ENCODE results near the gene ITGA1. TPM values are rescaled to one million over a fixed set of nuclear protein-coding genes. Genes with fewer than 3 reads are reported as not detected.
A peak's percentile ranks its signal among the peaks of the same experiment; 100 is the strongest.

ITGA1 gene
- total RNA-seq, 5 donors from 2014 or later (not counting 1 experiment from before 2014, with no cell fraction given), result 2.9 to 13.0 (median 6.8) TPM

DNA sequence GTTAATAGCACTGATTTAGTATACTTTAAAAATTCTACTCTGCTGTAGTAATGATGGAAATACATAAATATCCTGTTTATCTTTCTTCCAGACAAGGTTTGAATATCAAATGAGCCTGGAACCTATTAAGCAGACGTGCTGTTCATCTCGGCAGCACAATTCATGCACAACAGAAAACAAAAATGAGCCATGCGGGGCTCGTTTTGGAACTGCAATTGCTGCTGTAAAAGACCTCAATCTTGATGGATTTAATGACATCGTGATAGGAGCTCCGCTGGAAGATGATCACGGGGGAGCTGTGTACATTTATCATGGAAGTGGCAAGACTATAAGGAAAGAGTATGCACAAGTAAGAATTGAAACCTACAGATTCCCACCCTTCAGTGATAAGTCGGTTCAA is 122.4 kb downstream of the ITGA1 start:
- ChIA-PET CTCF (no interaction called here), POLR2A (no interaction called here)
- H3K4me1 Mint-ChIP-seq, result peaks cover 7 to 11% (median 10%) of the 10 kb centered on the region in 3 donors
- no peak for DNase-seq
- no peaks in the 10 kb centered on the region for H3K27me3 ChIP-seq (replicated peaks in 1 of 2; ENCODE audit: control insufficient read depth in 2 of 2, extremely low read depth in 1 of 2, insufficient read depth in 2 of 2, low read length in 1 of 2)
- no peak overlapping the region for H3K27ac ChIP-seq (ENCODE audit: low read length)
- H3K36me3 ChIP-seq (ENCODE audit: control insufficient read depth in 2 of 2, extremely low read depth in 1 of 2, insufficient read depth in 1 of 2, low read length in 1 of 2), result no peaks in the 10 kb centered on the region
- no peaks in the 10 kb centered on the region for H3K36me3 Mint-ChIP-seq
- H3K4me1 ChIP-seq (ENCODE audit: control insufficient read depth in 1 of 2, extremely low read depth in 1 of 2, insufficient read depth in 2 of 2, low read length in 2 of 2), result peaks cover 0 to 3% of the 10 kb centered on the region in 2 experiments
- no peaks in the 10 kb centered on the region for H3K27me3 Mint-ChIP-seq
- no peak overlapping the region for H3K4me3 ChIP-seq (ENCODE audit: control insufficient read depth in 1 of 2, extremely low read depth in 1 of 2, low read length in 1 of 2)
- no peaks in the 10 kb centered on the region for H3K9me3 Mint-ChIP-seq
- H3K9me3 ChIP-seq, result no peaks in the 10 kb centered on the region
- ATAC-seq (replicated peaks in 1 of 4), result no peak
- no peak overlapping the region for H3K4me3 Mint-ChIP-seq
- H3K27ac Mint-ChIP-seq, result no peak overlapping the region
- 91% methylated on average over 7 of the region's 8 CpGs for WGBS (ENCODE audit: insufficient coverage)

DNA sequence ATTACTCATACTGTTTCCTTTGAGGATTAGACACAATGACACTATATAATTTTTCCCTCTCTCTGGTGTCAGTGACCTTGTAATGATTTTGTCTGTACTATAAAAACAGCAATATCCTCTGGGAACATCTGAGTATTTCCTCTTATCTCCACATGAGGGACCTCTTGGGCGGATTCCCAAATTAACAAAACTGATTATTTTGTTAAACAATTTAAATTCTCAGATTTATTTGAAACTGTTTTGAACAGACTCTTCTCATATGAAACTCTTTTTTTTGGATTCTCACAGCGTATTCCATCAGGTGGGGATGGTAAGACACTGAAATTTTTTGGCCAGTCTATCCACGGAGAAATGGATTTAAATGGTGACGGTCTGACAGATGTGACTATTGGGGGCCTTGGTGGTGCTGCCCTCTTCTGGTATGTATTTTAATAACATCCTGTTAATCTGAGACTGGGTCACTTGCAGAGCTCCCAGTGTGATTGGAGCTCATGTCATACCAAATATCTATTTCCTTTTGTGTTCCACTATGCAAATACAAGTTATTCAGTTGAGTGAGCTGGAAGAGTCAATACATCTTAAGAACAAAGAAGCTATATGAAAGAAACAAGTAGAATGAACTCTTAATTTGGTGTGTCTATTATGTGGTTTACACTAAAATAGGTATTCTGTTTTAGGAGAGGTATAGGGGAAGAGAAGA is 127.6 kb downstream of the ITGA1 start:
- DNase-seq, result peak in 31 of 35 experiments; percentile 4 to 80 (median 24)
- Mint-ChIP-seq H3K36me3 (no peaks in the 10 kb centered on the region), H3K27ac (no peak overlapping the region), H3K27me3 (no peaks in the 10 kb centered on the region), H3K4me1 (peaks cover 5 to 7% (median 7%) of the 10 kb centered on the region in 3 donors), H3K4me3 (peak overlapping the region; percentile 23 to 61 (median 45)), H3K9me3 (no peaks in the 10 kb centered on the region)
- ChIA-PET CTCF (interaction anchor here (0.6 to 3.2 kb wide), 28 partner anchors 8 to 260 kb away, joined by 3 to 31 read pairs (median 3); partner anchors contain the start of genes ITGA1 (in 1 of the 2), MOCS2 (in 1 of the 2) and PELO (in 1 of the 2)), POLR2A (interaction anchor here in 1 of 2 donors (0.6 kb wide), 1 partner anchor 18 kb away, joined by 3 read pairs; no protein-coding TSS in a partner anchor)
- Histone ChIP-seq H3K4me3 (ENCODE audit: control insufficient read depth in 1 of 2, extremely low read depth in 1 of 2, low read length in 1 of 2) (no peak overlapping the region), H3K36me3 (ENCODE audit: control insufficient read depth in 2 of 2, extremely low read depth in 1 of 2, insufficient read depth in 1 of 2, low read length in 1 of 2) (no peaks in the 10 kb centered on the region), H3K27me3 (replicated peaks in 1 of 2; ENCODE audit: control insufficient read depth in 2 of 2, extremely low read depth in 1 of 2, insufficient read depth in 2 of 2, low read length in 1 of 2) (no peaks in the 10 kb centered on the region), H3K27ac (ENCODE audit: low read length) (no peak overlapping the region), H3K4me1 (ENCODE audit: control insufficient read depth in 1 of 2, extremely low read depth in 1 of 2, insufficient read depth in 2 of 2, low read length in 2 of 2) (peaks cover 0 to 4% of the 10 kb centered on the region in 2 experiments), H3K9me3 (no peaks in the 10 kb centered on the region)
- peak; percentile 75 to 92 (median 86) for ATAC-seq (replicated peaks in 1 of 4)
- WGBS (ENCODE audit: insufficient coverage), result 0% methylated on average over 2 of the region's 4 CpGs

DNA sequence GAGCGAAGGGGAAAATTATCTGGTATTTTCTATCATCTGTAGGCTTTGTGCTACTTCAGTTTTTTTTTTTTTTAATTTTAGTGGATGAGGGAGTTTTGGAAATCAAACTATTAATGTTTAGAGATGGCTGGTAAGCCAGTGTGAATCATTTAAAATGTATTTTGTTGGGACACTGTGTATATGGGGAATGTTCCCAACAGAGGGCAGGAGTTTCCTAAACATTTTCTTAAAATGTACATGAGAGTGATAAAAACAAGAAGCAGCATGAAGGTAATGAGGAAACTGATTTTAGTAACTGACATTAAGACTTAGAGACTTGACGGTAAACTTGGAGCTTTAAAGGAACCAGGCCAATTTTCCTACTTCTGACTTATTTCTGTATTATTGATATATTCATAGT is 133.2 kb downstream of the ITGA1 start:
- Mint-ChIP-seq H3K4me1 (no peaks in the 10 kb centered on the region), H3K27ac (no peak overlapping the region), H3K27me3 (peaks cover 7 to 9% of the 10 kb centered on the region in 2 donors), H3K36me3 (no peaks in the 10 kb centered on the region), H3K4me3 (no peak overlapping the region), H3K9me3 (no peaks in the 10 kb centered on the region)
- H3K4me1 ChIP-seq (ENCODE audit: control insufficient read depth in 1 of 2, extremely low read depth in 1 of 2, insufficient read depth in 2 of 2, low read length in 2 of 2), result no peaks in the 10 kb centered on the region
- H3K36me3 ChIP-seq (ENCODE audit: control insufficient read depth in 2 of 2, extremely low read depth in 1 of 2, insufficient read depth in 1 of 2, low read length in 1 of 2), result no peaks in the 10 kb centered on the region
- H3K4me3 ChIP-seq (ENCODE audit: control insufficient read depth in 1 of 2, extremely low read depth in 1 of 2, low read length in 1 of 2), result no peak overlapping the region
- WGBS (ENCODE audit: insufficient coverage), result 100% methylated on average over 1 of the region's 2 CpGs
- H3K27ac ChIP-seq (ENCODE audit: low read length), result no peak overlapping the region
- no peaks in the 10 kb centered on the region for H3K9me3 ChIP-seq
- no peaks in the 10 kb centered on the region for H3K27me3 ChIP-seq (replicated peaks in 1 of 2; ENCODE audit: control insufficient read depth in 2 of 2, extremely low read depth in 1 of 2, insufficient read depth in 2 of 2, low read length in 1 of 2)
- no peak for ATAC-seq (replicated peaks in 1 of 4)
- ChIA-PET CTCF (interaction anchor here in 1 of 2 donors (0.9 kb wide), 1 partner anchor 229 kb away, joined by 3 read pairs; no protein-coding TSS in a partner anchor), POLR2A (no interaction called here)
- DNase-seq, result no peak

DNA sequence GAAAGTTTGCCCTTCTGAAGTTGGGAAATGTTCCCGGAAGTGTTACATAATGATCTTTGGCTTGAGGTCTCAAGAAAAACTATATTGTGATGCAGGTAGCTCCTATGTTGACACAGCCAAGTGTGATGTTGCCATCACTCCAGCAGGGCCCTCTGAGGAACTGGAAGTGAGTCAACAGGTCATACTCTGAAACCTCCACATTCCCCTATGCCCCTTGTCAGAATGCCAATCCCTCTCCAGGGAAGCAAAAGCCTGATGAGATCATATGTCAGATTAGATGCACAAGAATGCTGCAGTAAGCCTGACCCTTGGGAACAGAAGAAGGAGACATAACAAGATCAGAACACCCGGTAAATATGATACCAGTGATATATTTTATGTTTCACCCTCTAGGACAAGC is 134.7 kb downstream of the ITGA1 start:
- no peak for DNase-seq
- H3K9me3 ChIP-seq, result no peaks in the 10 kb centered on the region
- no peak overlapping the region for H3K27ac ChIP-seq (ENCODE audit: low read length)
- H3K4me3 ChIP-seq (ENCODE audit: control insufficient read depth in 1 of 2, extremely low read depth in 1 of 2, low read length in 1 of 2), result no peak overlapping the region
- no peaks in the 10 kb centered on the region for H3K36me3 ChIP-seq (ENCODE audit: control insufficient read depth in 2 of 2, extremely low read depth in 1 of 2, insufficient read depth in 1 of 2, low read length in 1 of 2)
- ChIA-PET POLR2A (no interaction called here), CTCF (interaction anchor here (0.5 to 1.0 kb wide), 4 partner anchors 17 to 1083 kb away, joined by 3 to 4 read pairs (median 3); no protein-coding TSS in a partner anchor)
- H3K27me3 ChIP-seq (replicated peaks in 1 of 2; ENCODE audit: control insufficient read depth in 2 of 2, extremely low read depth in 1 of 2, insufficient read depth in 2 of 2, low read length in 1 of 2), result no peaks in the 10 kb centered on the region
- Mint-ChIP-seq H3K4me1 (no peaks in the 10 kb centered on the region), H3K36me3 (peaks cover under 1% of the 10 kb centered on the region), H3K27me3 (peaks cover 7 to 9% of the 10 kb centered on the region in 2 donors), H3K4me3 (no peak overlapping the region), H3K9me3 (no peaks in the 10 kb centered on the region), H3K27ac (no peak overlapping the region)
- no peak for ATAC-seq (replicated peaks in 1 of 4)
- WGBS (ENCODE audit: insufficient coverage), result 100% methylated on average over 1 of the region's 2 CpGs
- H3K4me1 ChIP-seq (ENCODE audit: control insufficient read depth in 1 of 2, extremely low read depth in 1 of 2, insufficient read depth in 2 of 2, low read length in 2 of 2), result no peaks in the 10 kb centered on the region

DNA sequence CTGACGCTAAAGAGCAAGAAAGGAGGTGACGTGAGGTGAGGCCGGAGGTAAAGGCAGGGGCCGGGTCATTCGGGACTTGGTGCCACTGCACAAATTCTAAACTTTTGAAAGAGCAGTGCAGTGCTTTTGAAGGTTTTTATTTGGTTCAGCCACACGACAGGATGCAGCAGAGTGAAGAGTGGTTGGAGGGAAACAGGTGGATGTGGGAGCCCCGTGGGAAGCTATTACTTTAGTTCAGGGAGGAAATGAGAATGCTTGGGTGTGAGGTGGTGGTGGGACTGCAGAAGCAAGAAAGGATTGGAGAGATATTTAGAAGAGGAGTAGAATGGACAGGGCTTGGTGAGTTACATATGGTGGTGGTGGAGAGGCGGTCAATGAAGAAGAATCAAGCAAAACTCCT is 136.7 kb downstream of the ITGA1 start:
- Mint-ChIP-seq H3K4me1 (no peaks in the 10 kb centered on the region), H3K27me3 (peaks cover 7 to 9% of the 10 kb centered on the region in 2 donors), H3K27ac (no peak overlapping the region), H3K4me3 (no peak overlapping the region), H3K36me3 (peaks cover 7% of the 10 kb centered on the region), H3K9me3 (no peaks in the 10 kb centered on the region)
- 45% methylated on average over 7 of the region's 8 CpGs for WGBS (ENCODE audit: insufficient coverage)
- H3K9me3 ChIP-seq, result no peaks in the 10 kb centered on the region
- H3K36me3 ChIP-seq (ENCODE audit: control insufficient read depth in 2 of 2, extremely low read depth in 1 of 2, insufficient read depth in 1 of 2, low read length in 1 of 2), result no peaks in the 10 kb centered on the region
- ATAC-seq (replicated peaks in 1 of 4) (no peak), DNase-seq (no peak)
- H3K4me3 ChIP-seq (ENCODE audit: control insufficient read depth in 1 of 2, extremely low read depth in 1 of 2, low read length in 1 of 2), result no peak overlapping the region
- ChIA-PET POLR2A (no interaction called here), CTCF (no interaction called here)
- no peak overlapping the region for H3K27ac ChIP-seq (ENCODE audit: low read length)
- no peaks in the 10 kb centered on the region for H3K27me3 ChIP-seq (replicated peaks in 1 of 2; ENCODE audit: control insufficient read depth in 2 of 2, extremely low read depth in 1 of 2, insufficient read depth in 2 of 2, low read length in 1 of 2)
- H3K4me1 ChIP-seq (ENCODE audit: control insufficient read depth in 1 of 2, extremely low read depth in 1 of 2, insufficient read depth in 2 of 2, low read length in 2 of 2), result no peaks in the 10 kb centered on the region

DNA sequence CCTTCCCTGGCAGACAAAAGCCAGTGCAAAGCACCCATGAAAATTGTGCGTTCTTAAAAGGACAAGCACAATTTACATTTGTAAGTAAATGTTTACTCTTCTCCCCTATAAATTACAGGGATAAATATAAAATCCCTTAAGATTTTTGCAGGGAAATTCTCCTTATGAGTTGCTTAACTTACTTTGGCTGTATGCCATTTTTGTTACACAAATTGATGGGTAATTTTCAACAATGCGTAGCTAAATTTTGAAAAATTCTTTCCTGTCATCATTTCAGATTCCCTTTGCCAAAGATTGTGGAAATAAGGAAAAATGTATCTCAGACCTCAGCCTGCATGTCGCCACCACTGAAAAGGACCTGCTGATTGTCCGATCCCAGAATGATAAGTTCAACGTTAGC is 137.3 kb downstream of the ITGA1 start:
- H3K27me3 Mint-ChIP-seq, result peaks cover 7 to 9% of the 10 kb centered on the region in 2 donors
- CTCF ChIA-PET, result interaction anchor here in 1 of 2 donors (1.1 kb wide), 1 partner anchor 9 kb away, joined by 3 read pairs; no protein-coding TSS in a partner anchor
- H3K4me1 ChIP-seq (ENCODE audit: control insufficient read depth in 1 of 2, extremely low read depth in 1 of 2, insufficient read depth in 2 of 2, low read length in 2 of 2), result no peaks in the 10 kb centered on the region
- no peaks in the 10 kb centered on the region for H3K9me3 ChIP-seq
- H3K27ac Mint-ChIP-seq, result no peak overlapping the region
- no peak overlapping the region for H3K4me3 ChIP-seq (ENCODE audit: control insufficient read depth in 1 of 2, extremely low read depth in 1 of 2, low read length in 1 of 2)
- H3K27me3 ChIP-seq (replicated peaks in 1 of 2; ENCODE audit: control insufficient read depth in 2 of 2, extremely low read depth in 1 of 2, insufficient read depth in 2 of 2, low read length in 1 of 2), result no peaks in the 10 kb centered on the region
- H3K27ac ChIP-seq (ENCODE audit: low read length), result no peak overlapping the region
- POLR2A ChIA-PET, result no interaction called here
- ATAC-seq (replicated peaks in 1 of 4) (no peak), DNase-seq (no peak)
- H3K4me3 Mint-ChIP-seq, result no peak overlapping the region
- 100% methylated on average over 3 of the region's 5 CpGs for WGBS (ENCODE audit: insufficient coverage)
- no peaks in the 10 kb centered on the region for H3K9me3 Mint-ChIP-seq
- H3K36me3 Mint-ChIP-seq, result peaks cover 7% of the 10 kb centered on the region
- H3K36me3 ChIP-seq (ENCODE audit: control insufficient read depth in 2 of 2, extremely low read depth in 1 of 2, insufficient read depth in 1 of 2, low read length in 1 of 2), result no peaks in the 10 kb centered on the region
- H3K4me1 Mint-ChIP-seq, result no peaks in the 10 kb centered on the region

Measured in T-cell (primary cell).